Measurements from ENCODE around the gene ATRN.
A peak's percentile ranks its signal among the peaks of the same experiment; 100 is the strongest.

The ATRN gene

DNA sequence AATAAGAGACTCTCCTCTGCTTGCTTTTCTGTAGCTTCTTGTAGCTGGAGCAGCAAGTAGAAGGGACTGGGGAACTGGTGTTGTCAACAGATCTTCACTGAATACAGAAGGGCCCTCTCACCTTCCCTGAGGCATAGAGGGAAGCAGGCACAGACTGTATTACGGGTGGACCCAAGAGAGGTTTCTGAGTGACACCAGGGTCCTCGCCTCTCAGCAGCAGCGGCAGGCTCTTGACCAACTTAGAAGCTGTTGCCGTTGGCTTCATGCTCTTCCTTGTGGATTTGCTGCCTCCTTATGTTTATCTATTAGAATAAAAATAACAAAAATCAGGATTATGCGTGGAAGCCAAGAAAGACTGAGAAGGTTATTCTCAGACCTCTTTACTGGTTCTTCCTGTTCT is 160.7 kb downstream of the ATRN start:
- H3K4me1 ChIP-seq (ENCODE audit: control insufficient read depth, insufficient read depth, low read length), result peaks cover 5% of the 10 kb centered on the region
- TF ChIP-seq, protein P1, sequence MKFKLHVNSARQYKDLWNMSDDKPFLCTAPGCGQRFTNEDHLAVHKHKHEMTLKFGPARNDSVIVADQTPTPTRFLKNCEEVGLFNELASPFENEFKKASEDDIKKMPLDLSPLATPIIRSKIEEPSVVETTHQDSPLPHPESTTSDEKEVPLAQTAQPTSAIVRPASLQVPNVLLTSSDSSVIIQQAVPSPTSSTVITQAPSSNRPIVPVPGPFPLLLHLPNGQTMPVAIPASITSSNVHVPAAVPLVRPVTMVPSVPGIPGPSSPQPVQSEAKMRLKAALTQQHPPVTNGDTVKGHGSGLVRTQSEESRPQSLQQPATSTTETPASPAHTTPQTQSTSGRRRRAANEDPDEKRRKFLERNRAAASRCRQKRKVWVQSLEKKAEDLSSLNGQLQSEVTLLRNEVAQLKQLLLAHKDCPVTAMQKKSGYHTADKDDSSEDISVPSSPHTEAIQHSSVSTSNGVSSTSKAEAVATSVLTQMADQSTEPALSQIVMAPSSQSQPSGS (tag by site-specific recombination; IDR thresholded peaks at IDR 0.05; ENCODE audit: low read depth), result no peak
- TF ChIP-seq, protein P2, sequence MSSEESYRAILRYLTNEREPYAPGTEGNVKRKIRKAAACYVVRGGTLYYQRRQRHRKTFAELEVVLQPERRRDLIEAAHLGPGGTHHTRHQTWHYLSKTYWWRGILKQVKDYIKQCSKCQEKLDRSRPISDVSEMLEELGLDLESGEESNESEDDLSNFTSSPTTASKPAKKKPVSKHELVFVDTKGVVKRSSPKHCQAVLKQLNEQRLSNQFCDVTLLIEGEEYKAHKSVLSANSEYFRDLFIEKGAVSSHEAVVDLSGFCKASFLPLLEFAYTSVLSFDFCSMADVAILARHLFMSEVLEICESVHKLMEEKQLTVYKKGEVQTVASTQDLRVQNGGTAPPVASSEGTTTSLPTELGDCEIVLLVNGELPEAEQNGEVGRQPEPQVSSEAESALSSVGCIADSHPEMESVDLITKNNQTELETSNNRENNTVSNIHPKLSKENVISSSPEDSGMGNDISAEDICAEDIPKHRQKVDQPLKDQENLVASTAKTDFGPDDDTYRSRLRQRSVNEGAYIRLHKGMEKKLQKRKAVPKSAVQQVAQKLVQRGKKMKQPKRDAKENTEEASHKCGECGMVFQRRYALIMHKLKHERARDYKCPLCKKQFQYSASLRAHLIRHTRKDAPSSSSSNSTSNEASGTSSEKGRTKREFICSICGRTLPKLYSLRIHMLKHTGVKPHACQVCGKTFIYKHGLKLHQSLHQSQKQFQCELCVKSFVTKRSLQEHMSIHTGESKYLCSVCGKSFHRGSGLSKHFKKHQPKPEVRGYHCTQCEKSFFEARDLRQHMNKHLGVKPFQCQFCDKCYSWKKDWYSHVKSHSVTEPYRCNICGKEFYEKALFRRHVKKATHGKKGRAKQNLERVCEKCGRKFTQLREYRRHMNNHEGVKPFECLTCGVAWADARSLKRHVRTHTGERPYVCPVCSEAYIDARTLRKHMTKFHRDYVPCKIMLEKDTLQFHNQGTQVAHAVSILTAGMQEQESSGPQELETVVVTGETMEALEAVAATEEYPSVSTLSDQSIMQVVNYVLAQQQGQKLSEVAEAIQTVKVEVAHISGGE (tag by site-specific recombination; conservative IDR thresholded peaks at IDR 0.05; ENCODE audit: low read depth), result no peak
- TF ChIP-seq ZNF350 (tag by site-specific recombination; IDR thresholded peaks at IDR 0.05) (no peak), ZNF335 (tag by site-specific recombination; conservative IDR thresholded peaks at IDR 0.05) (no peak), ZNF433 (tag by site-specific recombination; IDR thresholded peaks at IDR 0.05; ENCODE audit: low read depth) (no peak), ZNF677 (tag by site-specific recombination; IDR thresholded peaks at IDR 0.05) (no peak), ZNF548 (tag by site-specific recombination; IDR thresholded peaks at IDR 0.05) (no peak), WT1 (tag by site-specific recombination; IDR thresholded peaks at IDR 0.05) (no peak)
- H3K36me3 ChIP-seq (ENCODE audit: control insufficient read depth in 2 of 2, insufficient read depth in 1 of 2, low read length in 2 of 2), result peaks cover 0 to 5% of the 10 kb centered on the region in 2 experiments; a peak in 2 of 3 replicates
- no peak overlapping the region for H3K27ac ChIP-seq (ENCODE audit: extremely low read depth, low read depth, low read length)
- H3K9me3 ChIP-seq (ENCODE audit: control insufficient read depth, insufficient read depth, low read depth, low read length), result no peaks in the 10 kb centered on the region
- ChIA-PET CTCF (interaction anchor here (1.0 to 1.6 kb wide), 3 partner anchors 19 to 79 kb away, joined by 3 to 5 read pairs (median 3); no protein-coding TSS in a partner anchor), POLR2A (no interaction called here)
- no peak overlapping the region for H3K4me3 ChIP-seq (ENCODE audit: low read depth, low read length)

DNA sequence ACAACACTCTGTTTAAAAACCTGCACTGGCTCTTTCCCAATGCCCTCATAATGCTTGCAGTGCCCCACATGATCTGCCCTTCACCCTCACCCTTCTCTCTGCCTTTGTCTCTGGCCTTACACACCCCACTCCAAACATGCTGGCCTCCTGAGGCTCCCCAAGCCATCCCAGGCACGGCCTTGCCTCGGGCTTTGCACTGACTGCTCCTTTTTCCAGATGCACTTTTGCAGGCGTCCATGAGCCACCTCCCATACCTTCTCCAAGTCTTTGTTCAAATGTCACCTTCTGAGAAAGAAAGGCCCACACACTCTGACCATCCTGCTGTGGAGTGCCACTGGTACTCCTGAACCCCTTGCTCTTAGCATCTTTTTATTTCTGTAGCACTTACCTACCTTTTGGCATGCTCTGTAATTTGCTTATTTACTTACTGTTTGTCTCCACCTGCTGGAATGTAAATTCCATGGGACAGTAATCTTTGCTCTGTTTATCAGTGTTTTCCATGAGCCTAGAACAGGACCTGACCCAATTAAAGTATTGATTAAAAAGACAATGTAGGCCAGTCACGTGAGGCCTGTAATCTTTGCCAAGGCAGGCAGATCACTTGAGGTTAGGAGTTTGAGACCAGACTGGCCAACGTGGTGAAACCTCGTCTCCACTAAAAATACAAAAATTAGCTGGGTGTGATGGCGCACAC is 161.6 kb downstream of the ATRN start:
- Histone ChIP-seq H3K4me3 (ENCODE audit: low read depth, low read length) (no peak overlapping the region), H3K36me3 (ENCODE audit: control insufficient read depth in 2 of 2, insufficient read depth in 1 of 2, low read length in 2 of 2) (peaks cover 0 to 5% of the 10 kb centered on the region in 2 experiments; a peak in 2 of 3 replicates), H3K9me3 (ENCODE audit: control insufficient read depth, insufficient read depth, low read depth, low read length) (no peaks in the 10 kb centered on the region), H3K27ac (ENCODE audit: extremely low read depth, low read depth, low read length) (no peak overlapping the region), H3K4me1 (ENCODE audit: control insufficient read depth, insufficient read depth, low read length) (peaks cover 7% of the 10 kb centered on the region)
- POLR2A ChIA-PET, result no interaction called here
- peak; percentile 47 for TF ChIP-seq ZNF654 (tag by site-specific recombination; IDR thresholded peaks at IDR 0.05; ENCODE audit: low read depth)
- TF ChIP-seq, protein P3, sequence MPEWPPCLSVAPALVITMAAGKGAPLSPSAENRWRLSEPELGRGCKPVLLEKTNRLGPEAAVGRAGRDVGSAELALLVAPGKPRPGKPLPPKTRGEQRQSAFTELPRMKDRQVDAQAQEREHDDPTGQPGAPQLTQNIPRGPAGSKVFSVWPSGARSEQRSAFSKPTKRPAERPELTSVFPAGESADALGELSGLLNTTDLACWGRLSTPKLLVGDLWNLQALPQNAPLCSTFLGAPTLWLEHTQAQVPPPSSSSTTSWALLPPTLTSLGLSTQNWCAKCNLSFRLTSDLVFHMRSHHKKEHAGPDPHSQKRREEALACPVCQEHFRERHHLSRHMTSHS (tag by site-specific recombination; IDR thresholded peaks at IDR 0.05), result no peak
- CTCF ChIA-PET, result interaction anchor here (0.6 to 1.3 kb wide), 3 partner anchors 23 to 87 kb away, joined by 3 to 8 read pairs (median 3); no protein-coding TSS in a partner anchor

DNA sequence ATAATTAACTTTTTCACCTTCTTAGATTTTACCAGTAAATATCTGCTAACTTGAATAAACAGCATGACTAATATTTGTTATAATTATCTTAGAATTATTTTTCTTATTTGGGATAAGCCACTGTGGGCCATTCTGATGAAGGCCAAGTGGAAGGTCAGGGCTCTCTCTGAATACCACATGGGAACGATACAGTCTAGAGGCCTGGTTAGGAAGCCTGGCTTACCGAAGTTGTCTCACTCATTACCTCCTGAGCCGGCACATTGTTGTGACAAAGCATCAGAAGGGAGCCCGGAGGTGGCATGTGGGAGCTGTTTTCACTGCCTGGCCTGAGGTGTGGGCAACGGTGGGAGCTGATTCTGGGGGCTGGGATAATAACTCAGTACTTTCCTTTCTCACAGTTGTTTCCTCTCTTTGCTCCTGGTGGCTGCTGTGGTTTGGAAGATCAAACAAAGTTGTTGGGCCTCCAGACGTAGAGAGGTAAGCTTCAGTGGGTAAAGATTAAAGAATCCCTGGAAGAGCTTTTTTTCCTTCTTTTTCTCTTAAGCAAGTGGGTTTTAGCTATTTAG is 163.2 kb downstream of the ATRN start:
- ChIA-PET CTCF (interaction anchor here (0.6 to 1.3 kb wide), 4 partner anchors 18 to 77 kb away, joined by 3 to 8 read pairs (median 3); no protein-coding TSS in a partner anchor), POLR2A (interaction anchor here (1.0 kb wide), 1 partner anchor 186 kb away, joined by 3 read pairs; the partner anchor contains the start of gene AP5S1)
- TF ChIP-seq ZFHX2 (tag by site-specific recombination; conservative IDR thresholded peaks at IDR 0.05) (peak; percentile 63), EGR2 (tag by site-specific recombination; IDR thresholded peaks at IDR 0.05; ENCODE audit: low read depth) (peak; percentile 85), ZNF202 (tag by site-specific recombination; IDR thresholded peaks at IDR 0.05; ENCODE audit: borderline replicate concordance) (no peak)
- no peaks in the 10 kb centered on the region; a peak in 1 of 3 replicates for H3K36me3 ChIP-seq (ENCODE audit: control insufficient read depth in 2 of 2, insufficient read depth in 1 of 2, low read length in 2 of 2)
- no peak overlapping the region for H3K27ac ChIP-seq (ENCODE audit: extremely low read depth, low read depth, low read length)
- H3K9me3 ChIP-seq (ENCODE audit: control insufficient read depth, insufficient read depth, low read depth, low read length), result no peaks in the 10 kb centered on the region
- H3K4me3 ChIP-seq (ENCODE audit: low read depth, low read length), result no peak overlapping the region
- H3K4me1 ChIP-seq (ENCODE audit: control insufficient read depth, insufficient read depth, low read length), result peaks cover 7% of the 10 kb centered on the region
